SK-N-SH treated with all-trans-retinoic acid at 6 μM for 48 hours (cell line): ENCODE data around the gene TCEA3.

ENCODE experiments used
- ARNTL ChIP-seq: fragments of 450-650 bp; formaldehyde crosslinking; IDR thresholded peaks from 2 replicates; pipeline ENCODE4 v1.5.0; 2020; ENCODE audit warnings: low read depth, mild to moderate bottlenecking, moderate library complexity, borderline replicate concordance
- PATZ1 ChIP-seq: fragments of 250-450 bp; sonication (Bioruptor Pico); IDR thresholded peaks from 2 replicates; pipeline ENCODE4 v1.8.0; 2020; ENCODE audit warnings: mild to moderate bottlenecking, moderate library complexity, borderline replicate concordance
- ZNF8 ChIP-seq: fragments of 450-650 bp; formaldehyde crosslinking; IDR thresholded peaks from 2 replicates; pipeline ENCODE4 v1.5.0; 2020; ENCODE audit warnings: mild to moderate bottlenecking, moderate library complexity

GRCh38 chr1:23369335-23370013 lies 55.1 kb downstream of the TCEA3 start, which contains the start of gene ZNF436:
- TF ChIP-seq ARNTL (CRISPR knock-in tag) (no peak), ZNF8 (CRISPR knock-in tag) (no peak), PATZ1 (CRISPR knock-in tag) (no peak)
